Activated CD4-positive, alpha-beta T cell treated with anti-CD3 and anti-CD28 coated beads, Interleukin-2, amount 50 U/mL, for 4 hours (primary cell): ENCODE measurements around the gene OOSP2.
"Not testable (repeated sequence)": the region's sequence is repeated elsewhere in the genome, so short reads cannot be mapped to it uniquely, and the experiment has no call there.

Source experiments
- DNase-seq, 2 experiments: peaks; one replicate each; pipeline ENCODE4 v3.0.0-alpha.2; 2020

Gene OOSP2

DNA sequence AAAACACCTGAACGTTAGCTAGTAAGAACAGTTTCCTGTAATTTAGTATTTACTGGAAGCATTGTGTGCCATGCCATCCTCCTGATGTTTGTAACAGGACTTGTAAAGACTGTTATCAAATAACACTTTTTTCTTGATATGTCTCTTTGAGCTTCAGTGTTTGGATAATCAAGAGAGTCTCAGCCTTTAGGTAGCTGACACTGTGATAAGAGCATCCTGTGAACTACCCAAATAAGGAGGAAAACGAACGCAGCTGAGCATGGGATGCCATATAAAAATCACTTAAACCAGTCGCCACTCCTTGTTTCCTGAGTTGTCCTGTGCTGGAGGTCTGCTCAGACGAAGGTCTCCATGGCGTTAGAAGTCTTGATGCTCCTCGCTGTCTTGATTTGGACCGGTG, at the start of gene OOSP2:
Gene OOSP2 (plus strand): TSS at position 301 of the 400 bp plus-strand sequence. CDS start 51 bp downstream, at position 352.
- no peak for DNase-seq

DNA sequence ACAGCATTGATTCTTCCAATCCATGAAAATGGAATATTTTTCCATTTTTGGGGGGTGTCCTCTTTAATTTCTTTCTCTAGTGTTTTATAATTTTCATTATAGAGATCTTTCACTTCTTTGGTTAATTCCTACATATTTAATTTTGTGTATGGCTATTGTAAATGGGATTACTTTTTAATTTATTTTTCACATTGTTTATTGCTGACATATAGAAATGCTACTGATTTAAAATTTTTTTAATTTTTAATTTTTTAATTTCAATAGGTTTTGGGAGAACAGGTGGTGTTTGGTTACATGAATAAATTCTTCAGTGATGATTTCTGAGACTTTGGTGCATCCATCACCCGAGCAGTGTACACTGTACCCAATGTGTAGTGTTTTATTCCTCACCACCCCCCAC, 49.8 kb upstream of the OOSP2 start:
- DNase-seq, result no peak

DNA sequence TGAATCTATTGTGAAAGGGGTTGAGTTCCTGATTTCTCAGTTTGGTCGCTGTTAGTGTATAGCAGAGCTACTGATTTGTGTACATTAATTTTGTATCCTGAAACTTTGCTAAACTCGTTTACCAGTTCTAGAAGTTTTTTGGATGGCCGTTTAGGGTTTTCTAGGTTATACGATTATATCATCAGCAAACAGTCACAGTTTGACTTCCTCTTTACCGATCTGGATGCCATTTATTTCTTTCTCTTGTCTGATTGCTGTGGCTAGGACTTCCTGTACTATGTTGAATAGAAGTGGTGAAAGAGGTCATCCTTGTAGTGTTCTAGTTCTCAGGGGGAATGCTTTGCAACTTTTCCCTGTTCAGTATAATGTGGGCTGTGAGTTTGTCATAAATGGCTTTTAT, 47.8 kb upstream of the OOSP2 start:
- DNase-seq, result no peak

DNA sequence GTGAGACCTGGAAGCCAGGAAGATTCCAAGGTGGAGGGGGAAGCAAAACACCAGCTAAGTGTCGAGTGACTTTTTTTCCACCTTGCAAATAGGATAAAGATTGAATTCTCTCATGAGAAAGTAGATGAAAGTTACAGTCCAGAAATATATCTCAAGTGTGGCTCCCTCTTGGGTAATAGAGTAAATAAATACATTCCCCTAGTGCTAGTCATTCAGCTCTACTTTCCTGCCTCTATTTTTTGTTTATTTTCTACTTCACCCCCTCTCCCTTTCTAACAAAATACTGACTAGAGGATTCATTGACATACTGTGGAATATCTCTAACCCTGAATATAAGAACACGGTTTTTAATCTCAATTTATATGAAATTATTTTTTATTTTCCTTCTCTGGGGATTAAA, 42.4 kb upstream of the OOSP2 start:
- DNase-seq, result no peak

GRCh38 chr11:59999691-60000090, 40.5 kb upstream of the OOSP2 start:
- DNase-seq, result no peak

DNA sequence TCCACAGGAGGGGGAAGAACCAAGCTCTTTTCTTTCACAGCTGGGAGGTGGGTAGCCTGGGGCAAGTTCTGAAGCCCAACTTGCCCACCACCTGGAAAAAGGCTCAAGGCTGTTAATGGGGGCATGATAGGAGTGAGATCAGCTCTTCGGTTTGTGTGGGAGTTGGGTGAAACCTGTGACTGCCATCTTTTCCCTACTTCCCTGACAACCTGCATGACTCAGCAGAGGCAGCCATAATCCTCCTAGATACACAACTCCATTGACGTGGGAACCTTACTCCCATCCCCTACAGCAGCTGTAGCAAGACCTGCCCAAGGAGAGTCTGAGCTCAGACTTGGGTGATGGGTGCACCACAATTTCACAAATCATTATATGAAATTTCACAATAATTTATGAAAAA, 36.5 kb upstream of the OOSP2 start:
- DNase-seq, result no peak

DNA sequence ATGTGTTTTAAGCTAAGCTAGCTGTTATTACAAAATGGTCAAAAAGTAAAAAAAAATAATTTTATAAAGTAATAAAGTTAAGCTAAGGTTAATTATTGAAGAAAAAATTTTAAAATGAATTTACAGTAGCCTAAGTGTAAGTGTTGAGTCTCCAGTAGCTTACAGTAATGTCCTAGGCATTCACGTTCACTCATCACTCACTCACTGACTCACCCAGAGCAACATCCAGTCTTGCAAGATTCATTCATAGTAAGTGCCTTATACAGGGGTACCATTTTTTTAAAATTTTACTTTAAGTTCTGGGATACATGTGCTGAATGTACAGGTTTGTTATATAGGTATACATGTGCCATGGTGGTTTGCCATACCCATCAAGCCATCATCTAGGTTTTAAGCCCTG, 34.8 kb upstream of the OOSP2 start:
- DNase-seq, result no peak

GRCh38 chr11:60016881-60017280, 23.3 kb upstream of the OOSP2 start, which contains the start of gene OOSP4B:
OOSP4B (plus strand) TSS chr11:60017181.
- DNase-seq, result no peak

- DNase-seq, result no peak
Measured at GRCh38 chr11:60018058-60018457, 22.2 kb upstream of the OOSP2 start.

GRCh38 chr11:60020376-60020775, 19.8 kb upstream of the OOSP2 start:
- not testable (repeated sequence) for DNase-seq

DNA sequence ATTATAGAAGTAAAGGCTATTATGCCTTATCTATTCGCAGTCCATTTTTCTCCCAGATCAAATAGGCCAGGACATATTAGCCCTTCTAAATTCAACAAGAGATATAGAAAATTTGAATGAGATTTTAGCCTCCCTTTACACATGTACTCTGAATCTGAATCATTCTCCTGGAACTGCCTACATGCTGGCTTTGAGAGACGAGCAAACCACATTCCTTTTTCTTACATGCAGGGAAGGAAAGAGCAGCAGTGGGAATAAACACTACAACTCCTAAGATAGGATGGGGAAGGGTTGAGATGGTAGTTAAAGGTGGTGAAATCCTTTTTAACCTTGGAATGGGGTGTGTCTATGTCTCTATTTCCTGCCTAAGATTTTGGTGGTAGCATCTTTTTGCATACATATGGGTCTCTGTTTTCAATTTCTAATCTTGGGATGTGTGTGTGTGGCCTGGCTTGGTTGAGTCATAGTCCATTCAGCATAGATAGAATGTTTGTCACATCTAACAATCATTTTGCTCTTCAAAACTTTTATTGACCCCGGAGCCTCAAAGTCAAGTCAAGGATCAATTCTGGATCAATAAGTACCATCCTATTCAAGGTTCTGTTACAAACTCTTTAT, 11.1 kb upstream of the OOSP2 start:
- no peak for DNase-seq

DNA sequence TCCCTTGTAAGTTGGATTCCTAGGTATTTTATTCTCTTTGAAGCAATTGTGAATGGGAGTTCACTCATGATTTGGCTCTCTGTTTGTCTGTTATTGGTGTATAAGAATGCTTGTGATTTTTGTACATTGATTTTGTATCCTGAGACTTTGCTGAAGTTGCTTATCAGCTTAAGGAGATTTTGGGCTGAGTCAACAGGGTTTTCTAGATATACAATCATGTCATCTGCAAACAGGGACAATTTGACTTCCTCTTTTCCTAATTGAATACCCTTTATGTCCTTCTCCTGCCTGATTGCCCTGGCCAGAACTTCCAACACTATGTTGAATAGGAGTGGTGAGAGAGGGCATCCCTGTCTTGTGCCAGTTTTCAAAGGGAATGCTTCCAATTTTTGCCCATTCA, 10.2 kb downstream of the OOSP2 start:
- not testable (repeated sequence) for DNase-seq

GRCh38 chr11:60050839-60051238, 10.6 kb downstream of the OOSP2 start:
- not testable (repeated sequence) for DNase-seq

DNA sequence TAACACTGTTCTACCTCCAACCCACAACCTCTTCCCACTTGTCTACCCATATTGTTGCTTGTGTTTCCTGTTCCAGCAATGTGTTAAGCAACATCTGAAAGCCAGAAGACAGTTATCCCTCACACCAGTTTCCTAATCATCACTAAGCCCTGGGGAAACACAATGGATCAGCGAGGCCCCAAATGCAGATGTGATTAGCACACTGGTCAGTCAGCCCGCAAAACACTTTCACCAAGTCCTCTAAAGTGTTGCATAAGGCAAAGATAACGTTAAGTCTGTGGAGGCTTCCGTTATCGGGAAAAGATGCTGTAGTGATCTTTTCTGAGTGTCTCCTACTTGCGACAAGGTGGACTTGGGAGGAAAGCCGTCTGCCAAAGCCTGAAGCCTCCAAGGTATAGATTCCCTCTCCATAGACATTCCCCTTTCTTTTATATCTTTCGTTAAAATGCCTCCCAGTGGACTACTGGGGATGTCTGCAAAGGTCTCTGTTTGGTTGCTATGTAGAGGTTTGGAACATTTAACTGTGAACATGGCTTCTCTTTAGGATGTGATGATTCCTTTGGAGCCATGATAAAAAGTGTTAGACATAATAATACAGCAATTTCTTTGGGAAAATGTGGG, 16.2 kb downstream of the OOSP2 start, which contains the start of gene MS4A3:
Gene MS4A3 (plus strand): TSS at position 317 of the 621 bp plus-strand sequence. CDS start 4,496 bp downstream, outside the sequence.
- DNase-seq, result no peak

- no peak for DNase-seq
Measured at GRCh38 chr11:60059052-60059451, 18.8 kb downstream of the OOSP2 start.

DNA sequence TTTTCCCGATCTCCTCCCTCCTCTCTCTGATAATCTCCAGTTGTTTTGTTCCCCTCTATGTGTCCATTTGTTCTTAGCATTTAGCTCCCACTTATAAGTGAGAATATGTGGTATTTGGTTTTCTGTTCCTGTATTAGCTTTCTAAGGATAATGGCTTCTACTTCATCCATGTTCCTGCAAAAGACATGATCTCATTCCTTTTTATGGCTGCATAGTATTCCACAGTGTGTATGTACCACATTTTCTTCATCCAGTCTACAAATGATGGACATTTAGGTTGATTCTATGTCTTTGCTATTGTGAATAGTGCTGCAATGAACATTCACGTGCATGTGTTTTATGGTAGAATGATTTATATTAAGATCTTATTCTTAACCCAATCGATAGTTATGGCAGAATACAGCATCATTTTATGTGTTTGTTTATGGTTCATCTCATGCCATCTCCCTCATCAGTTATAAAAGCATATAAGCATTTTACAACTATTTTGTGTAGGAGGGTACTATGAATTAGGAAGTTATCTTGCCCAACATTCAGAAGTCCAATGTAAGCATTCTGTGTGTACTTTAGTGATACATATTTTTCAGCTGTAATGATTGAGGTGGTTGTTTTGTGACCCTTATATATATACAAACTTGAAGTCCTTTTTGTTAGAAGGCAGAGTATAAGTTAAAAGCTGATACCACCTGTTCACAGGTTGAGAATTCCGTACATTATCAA, 19.5 kb downstream of the OOSP2 start:
- no peak for DNase-seq

DNA sequence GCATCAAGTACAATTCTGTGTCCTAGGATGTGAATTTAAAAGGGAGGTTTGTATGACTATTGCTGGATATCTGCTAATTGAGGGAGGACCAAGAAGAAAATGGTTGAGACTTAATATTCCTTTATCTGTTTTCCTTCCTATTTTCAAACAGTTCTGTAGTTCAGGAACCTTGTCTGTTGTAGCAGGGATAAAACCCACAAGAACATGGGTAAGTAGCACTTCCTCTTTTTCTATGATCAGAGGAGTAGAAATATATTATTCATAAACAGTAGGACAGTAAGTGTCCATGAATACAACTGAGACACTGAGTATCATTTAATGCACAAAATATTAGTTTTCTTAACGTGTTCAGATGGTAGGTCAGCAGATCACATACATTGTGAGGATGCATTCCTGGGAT, 23.9 kb downstream of the OOSP2 start:
- no peak for DNase-seq

GRCh38 chr11:60065801-60066200, 25.6 kb downstream of the OOSP2 start:
- DNase-seq, result no peak

- DNase-seq, result no peak
Measured at GRCh38 chr11:60069450-60069849, 29.2 kb downstream of the OOSP2 start.

- not testable (repeated sequence) for DNase-seq
Measured at GRCh38 chr11:60071644-60072043, 31.4 kb downstream of the OOSP2 start.

DNA sequence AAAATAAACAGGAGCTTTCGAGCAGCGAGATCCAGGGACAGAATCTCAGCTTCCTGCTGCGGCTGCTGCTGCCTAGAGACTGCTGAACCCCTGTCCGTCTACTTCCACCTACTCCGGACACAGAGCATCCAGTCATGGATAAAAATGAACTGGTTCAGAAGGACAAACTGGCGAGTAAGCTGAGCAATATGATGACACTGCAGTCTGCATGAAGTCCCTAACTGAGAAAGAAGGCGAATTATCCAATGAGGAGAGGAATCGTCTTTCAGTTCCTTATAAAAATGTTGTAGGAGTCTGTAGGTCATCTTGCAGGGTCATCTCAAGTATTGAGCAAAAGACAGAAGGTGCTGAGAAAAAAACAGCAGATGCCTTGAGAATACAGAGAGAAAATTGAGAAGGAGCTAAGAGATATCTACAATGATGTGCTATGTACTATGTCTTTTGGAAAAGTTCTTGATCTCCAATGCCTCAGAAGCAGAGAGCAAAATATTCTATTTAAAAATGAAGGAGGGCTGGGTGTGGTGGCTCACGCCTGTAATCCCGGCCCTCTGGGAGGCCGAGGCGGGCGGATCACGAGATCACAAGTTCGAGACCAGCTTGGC, 37.1 kb downstream of the OOSP2 start:
- DNase-seq, result no peak

- DNase-seq, result no peak
Measured at GRCh38 chr11:60077981-60078380, 37.8 kb downstream of the OOSP2 start.

- DNase-seq, result no peak
Measured at GRCh38 chr11:60078745-60079144, 38.5 kb downstream of the OOSP2 start.

DNA sequence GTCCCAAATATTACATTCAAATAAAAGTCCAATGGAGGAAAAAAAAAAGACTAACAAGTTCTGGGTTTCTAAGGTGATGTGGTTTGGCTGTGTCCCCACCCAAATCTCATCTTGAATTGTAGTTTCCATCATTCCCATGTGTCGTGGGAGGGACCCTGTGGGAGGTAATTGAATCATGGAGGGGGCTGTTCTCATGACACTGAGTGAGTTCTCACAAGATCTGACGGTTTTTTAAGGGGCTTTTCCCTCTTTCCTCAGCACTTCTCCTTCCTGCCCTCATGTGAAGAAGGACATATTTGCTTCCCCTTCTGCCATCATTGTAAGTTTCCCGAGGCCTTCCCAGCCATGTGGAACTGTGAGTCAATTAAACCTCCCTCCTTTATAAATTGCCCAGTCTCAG, 40.3 kb downstream of the OOSP2 start:
- DNase-seq, result no peak
